CD4-positive, alpha-beta T cell treated with Interleukin-21 for 1 hour (primary cell): ENCODE results near the gene DCD.
"Not testable (repeated sequence)": the region's sequence is repeated elsewhere in the genome, so short reads cannot be mapped to it uniquely, and the experiment has no call there.

Experiments
- DNase-seq: peaks from one replicate; pipeline ENCODE4 v3.0.0-alpha.2; 2020

DCD gene

GRCh38 chr12:54650889-54651288 is 2.7 kb upstream of the DCD start:
- DNase-seq: no peak

GRCh38 chr12:54650409-54650808 is 2.2 kb upstream of the DCD start:
- no peak for DNase-seq

GRCh38 chr12:54649825-54650224 is 1.7 kb upstream of the DCD start:
- DNase-seq: no peak

- no peak for DNase-seq
Measured at GRCh38 chr12:54641554-54641953, 6.6 kb downstream of the DCD start.

- DNase-seq: no peak
Measured at GRCh38 chr12:54641089-54641488, 7.1 kb downstream of the DCD start.

GRCh38 chr12:54639112-54639511 is 9.1 kb downstream of the DCD start:
- not testable (repeated sequence) for DNase-seq

GRCh38 chr12:54634795-54635194 is 13.4 kb downstream of the DCD start, which contains the start of gene LACRT:
Gene LACRT, minus strand, starts transcription at chr12:54634895. Its CDS starts 54 bp downstream, at chr12:54634841.
- no peak for DNase-seq

GRCh38 chr12:54631988-54632728 is 16.0 kb downstream of the DCD start:
- DNase-seq: no peak

GRCh38 chr12:54631551-54631950 is 16.6 kb downstream of the DCD start:
- DNase-seq: no peak

GRCh38 chr12:54629925-54630324 is 18.2 kb downstream of the DCD start:
- no peak for DNase-seq

GRCh38 chr12:54628186-54628846 is 19.8 kb downstream of the DCD start:
- no peak for DNase-seq

GRCh38 chr12:54627304-54627703 is 20.9 kb downstream of the DCD start:
- DNase-seq: no peak

- no peak for DNase-seq
Measured at GRCh38 chr12:54625598-54625997, 22.6 kb downstream of the DCD start.

- no peak for DNase-seq
Measured at GRCh38 chr12:54624315-54625279, 23.6 kb downstream of the DCD start.

- no peak for DNase-seq
Measured at GRCh38 chr12:54622463-54623183, 25.5 kb downstream of the DCD start.

- no peak for DNase-seq
Measured at GRCh38 chr12:54616933-54617680, 31.1 kb downstream of the DCD start.

GRCh38 chr12:54612225-54612750 is 35.9 kb downstream of the DCD start:
- DNase-seq: no peak

- DNase-seq: no peak
Measured at GRCh38 chr12:54611715-54612149, 36.4 kb downstream of the DCD start.

- DNase-seq: no peak
Measured at GRCh38 chr12:54608769-54609168, 39.4 kb downstream of the DCD start.

- no peak for DNase-seq
Measured at GRCh38 chr12:54608156-54608555, 40.0 kb downstream of the DCD start.

GRCh38 chr12:54606556-54606955 is 41.6 kb downstream of the DCD start:
- DNase-seq: no peak
